Astrocyte (in vitro differentiated cells and primary cell): ENCODE measurements around the gene ZCCHC2. TPM values are rescaled to one million over a fixed set of nuclear protein-coding genes. Genes with fewer than 3 reads are reported as not detected.

Source experiments
- DNase-seq: peaks from one replicate; pipeline ENCODE4 v3.0.0-alpha.2; 2010; ENCODE audit warnings: low read depth
- FAIRE-seq: peaks from 2 replicates; lab custom pipeline; 2011; peaks lifted over from hg19 to GRCh38; lab: Jason Lieb, UNC
- H2AFZ ChIP-seq: 2 replicates; pipeline ENCODE4 v1.6.0; 2012; ENCODE audit warnings: low read depth, low read length, inconsistent platforms
- H3K27ac ChIP-seq: 2 replicates; pipeline ENCODE4 v1.5.1; 2011; ENCODE audit warnings: low read depth, low read length, inconsistent platforms
- H3K27me3 ChIP-seq: 2 replicates; pipeline ENCODE4 v1.6.0; 2011; ENCODE audit warnings: low read length, inconsistent platforms; ENCODE audit not compliant: insufficient read depth
- H3K36me3 ChIP-seq: 2 replicates; pipeline ENCODE4 v1.5.1; 2011; ENCODE audit warnings: low read length, inconsistent platforms; ENCODE audit not compliant: insufficient read depth
- H3K4me1 ChIP-seq: 2 replicates; pipeline ENCODE4 v1.5.1; 2011; ENCODE audit warnings: low read length, inconsistent platforms; ENCODE audit not compliant: insufficient read depth
- H3K4me2 ChIP-seq: 2 replicates; pipeline ENCODE4 v1.6.0; 2012; ENCODE audit warnings: low read length, inconsistent platforms
- H3K4me3 ChIP-seq: 2 replicates; pipeline ENCODE4 v1.5.1; 2011; ENCODE audit warnings: low read depth, mild to moderate bottlenecking, low read length, inconsistent platforms; ENCODE audit not compliant: insufficient read depth
- H3K79me2 ChIP-seq: 2 replicates; pipeline ENCODE4 v1.6.0; 2012; ENCODE audit warnings: mild to moderate bottlenecking, low read length, inconsistent platforms; ENCODE audit not compliant: insufficient read depth
- H3K9ac ChIP-seq: 2 replicates; pipeline ENCODE4 v1.6.0; 2012; ENCODE audit warnings: mild to moderate bottlenecking, low read length, inconsistent platforms
- H3K9me3 ChIP-seq: 2 replicates; pipeline ENCODE4 v1.5.1; 2012; ENCODE audit warnings: low read depth, mild to moderate bottlenecking, low read length, inconsistent platforms; ENCODE audit not compliant: insufficient read depth
- H4K20me1 ChIP-seq: 2 replicates; pipeline ENCODE4 v1.6.0; 2012; ENCODE audit warnings: low read length, inconsistent platforms; ENCODE audit not compliant: insufficient read depth
- H3K27ac Mint-ChIP-seq: one replicate; pipeline ENCODE4 v1.8.0; 2021; ENCODE audit warnings: mild to moderate bottlenecking, mixed read lengths; ENCODE audit not compliant: unreplicated experiment
- H3K27me3 Mint-ChIP-seq: one replicate; pipeline ENCODE4 v1.8.0; 2021; ENCODE audit warnings: low read depth, mixed read lengths; ENCODE audit not compliant: unreplicated experiment
- H3K36me3 Mint-ChIP-seq: one replicate; pipeline ENCODE4 v1.8.0; 2021; ENCODE audit warnings: low read depth, mixed read lengths; ENCODE audit not compliant: unreplicated experiment
- H3K4me1 Mint-ChIP-seq: one replicate; pipeline ENCODE4 v1.8.0; 2021; ENCODE audit warnings: low read depth, mixed read lengths; ENCODE audit not compliant: unreplicated experiment
- H3K4me3 Mint-ChIP-seq: one replicate; pipeline ENCODE4 v1.8.0; 2021; ENCODE audit warnings: mild to moderate bottlenecking, moderate library complexity, mixed read lengths; ENCODE audit not compliant: unreplicated experiment
- H3K9me3 Mint-ChIP-seq: one replicate; pipeline ENCODE4 v1.8.0; 2021; ENCODE audit warnings: mild to moderate bottlenecking, mixed read lengths; ENCODE audit not compliant: unreplicated experiment
- CTCF ChIP-seq: IDR thresholded peaks from 2 replicates; pipeline ENCODE4 v1.5.1; 2011; ENCODE audit warnings: low read depth, mild to moderate bottlenecking, inconsistent platforms, low read length, moderate library complexity; ENCODE audit not compliant: insufficient read depth
- EZH2 ChIP-seq: IDR thresholded peaks from 2 replicates; pipeline ENCODE4 v1.6.1; 2012; ENCODE audit warnings: mild to moderate bottlenecking, low read length, inconsistent platforms; ENCODE audit not compliant: insufficient read depth
- total RNA-seq: library from RNA; stranded (reverse); gene quantifications from 2 replicates; pipeline ENCODE4 v1.2.1, GENCODE V29; 2021

ZCCHC2 gene
- total RNA-seq, 1 donor from 2014 or later, result 14.8 TPM

GRCh38 chr18:62611453-62612288 is 88.8 kb downstream of the ZCCHC2 start:
- H3K27me3 Mint-ChIP-seq, result peaks cover 35% of the 10 kb centered on the region
- H4K20me1 ChIP-seq, result no peaks in the 10 kb centered on the region
- peak overlapping the region; percentile 47 for H2AFZ ChIP-seq
- H3K27ac Mint-ChIP-seq, result no peak overlapping the region
- no peaks in the 10 kb centered on the region for H3K36me3 ChIP-seq
- peaks cover 21% of the 10 kb centered on the region for H3K27me3 ChIP-seq
- no peak overlapping the region for H3K27ac ChIP-seq
- FAIRE-seq, result no peak
- H3K4me2 ChIP-seq, result peak overlapping the region; percentile 77
- no peak for DNase-seq
- no peak overlapping the region for H3K4me3 Mint-ChIP-seq
- H3K36me3 Mint-ChIP-seq, result peaks cover 1% of the 10 kb centered on the region
- peaks cover 2% of the 10 kb centered on the region for H3K9me3 Mint-ChIP-seq
- H3K9me3 ChIP-seq, result no peaks in the 10 kb centered on the region
- H3K79me2 ChIP-seq, result no peaks in the 10 kb centered on the region
- peaks cover 5% of the 10 kb centered on the region for H3K4me1 Mint-ChIP-seq
- TF ChIP-seq EZH2 (no peak), CTCF (no peak)
- no peak overlapping the region for H3K4me3 ChIP-seq
- H3K9ac ChIP-seq, result no peak overlapping the region
- no peaks in the 10 kb centered on the region for H3K4me1 ChIP-seq

- no peak overlapping the region for H3K27ac Mint-ChIP-seq
- Histone ChIP-seq H3K4me2 (no peak overlapping the region), H2AFZ (no peak overlapping the region), H3K27me3 (peaks cover 21% of the 10 kb centered on the region), H4K20me1 (no peaks in the 10 kb centered on the region), H3K9ac (no peak overlapping the region), H3K4me3 (no peak overlapping the region), H3K36me3 (no peaks in the 10 kb centered on the region), H3K9me3 (no peaks in the 10 kb centered on the region), H3K79me2 (no peaks in the 10 kb centered on the region), H3K27ac (no peak overlapping the region), H3K4me1 (no peaks in the 10 kb centered on the region)
- peaks cover 5% of the 10 kb centered on the region for H3K4me1 Mint-ChIP-seq
- peaks cover 36% of the 10 kb centered on the region for H3K27me3 Mint-ChIP-seq
- H3K36me3 Mint-ChIP-seq, result peaks cover 1% of the 10 kb centered on the region
- no peak for DNase-seq
- TF ChIP-seq EZH2 (no peak), CTCF (no peak)
- H3K9me3 Mint-ChIP-seq, result peaks cover 2% of the 10 kb centered on the region
- H3K4me3 Mint-ChIP-seq, result no peak overlapping the region
- no peak for FAIRE-seq
These were observed 89.4 kb downstream of the ZCCHC2 start for GRCh38 chr18:62612289-62612645.

GRCh38 chr18:62612776-62613175 is 90.0 kb downstream of the ZCCHC2 start:
- no peak for DNase-seq
- no peaks in the 10 kb centered on the region for H3K36me3 ChIP-seq
- Mint-ChIP-seq H3K36me3 (no peaks in the 10 kb centered on the region), H3K9me3 (peaks cover 2% of the 10 kb centered on the region), H3K4me1 (peaks cover 5% of the 10 kb centered on the region), H3K27me3 (peaks cover 39% of the 10 kb centered on the region), H3K27ac (no peak overlapping the region), H3K4me3 (no peak overlapping the region)
- H3K79me2 ChIP-seq, result no peaks in the 10 kb centered on the region
- FAIRE-seq, result no peak
- no peak overlapping the region for H3K4me2 ChIP-seq
- H4K20me1 ChIP-seq, result no peaks in the 10 kb centered on the region
- H3K27me3 ChIP-seq, result peaks cover 23% of the 10 kb centered on the region
- TF ChIP-seq CTCF (no peak), EZH2 (no peak)
- H3K9ac ChIP-seq, result no peak overlapping the region
- H3K4me3 ChIP-seq, result no peak overlapping the region
- H2AFZ ChIP-seq, result no peak overlapping the region
- H3K4me1 ChIP-seq, result no peaks in the 10 kb centered on the region
- H3K9me3 ChIP-seq, result no peaks in the 10 kb centered on the region
- no peak overlapping the region for H3K27ac ChIP-seq
